ENCODE data around the gene MMP10.
"Not testable (repeated sequence)": the region's sequence is repeated elsewhere in the genome, so short reads cannot be mapped to it uniquely, and the experiment has no call there.

The MMP10 gene

GRCh38 chr11:102730944-102731343 lies 49.5 kb downstream of the MMP10 start:
- H3K27ac ChIP-seq (ENCODE audit: low read depth, low read length); H3K36me3 ChIP-seq (ENCODE audit: control insufficient read depth in 1 of 2, insufficient read depth in 2 of 2, low read length in 2 of 2); H3K27me3 ChIP-seq (ENCODE audit: control insufficient read depth in 1 of 2, insufficient read depth in 2 of 2, low read length in 2 of 2); H3K4me3 ChIP-seq (ENCODE audit: low read depth in 1 of 2, low read length in 2 of 2); H3K4me1 ChIP-seq (ENCODE audit: control insufficient read depth in 1 of 2, insufficient read depth in 2 of 2, low read length in 2 of 2); H3K9ac ChIP-seq (ENCODE audit: low read depth in 1 of 2, low read length in 2 of 2); H3K9me3 ChIP-seq (ENCODE audit: control insufficient read depth in 1 of 2, low read length in 2 of 2): not testable (repeated sequence)

GRCh38 chr11:102729849-102730815 lies 50.3 kb downstream of the MMP10 start:
- Histone ChIP-seq H3K4me3 (ENCODE audit: low read depth in 1 of 2, low read length in 2 of 2) (no peak overlapping the region), H3K9ac (ENCODE audit: low read depth in 1 of 2, low read length in 2 of 2) (no peak overlapping the region), H3K9me3 (ENCODE audit: control insufficient read depth in 1 of 2, low read length in 2 of 2) (no peaks in the 10 kb centered on the region), H3K4me1 (ENCODE audit: control insufficient read depth in 1 of 2, insufficient read depth in 2 of 2, low read length in 2 of 2) (no peaks in the 10 kb centered on the region), H3K27ac (ENCODE audit: low read depth, low read length) (no peak overlapping the region), H3K36me3 (ENCODE audit: control insufficient read depth in 1 of 2, insufficient read depth in 2 of 2, low read length in 2 of 2) (no peaks in the 10 kb centered on the region), H3K27me3 (ENCODE audit: control insufficient read depth in 1 of 2, insufficient read depth in 2 of 2, low read length in 2 of 2) (no peaks in the 10 kb centered on the region)

GRCh38 chr11:102727890-102728289 lies 52.5 kb downstream of the MMP10 start:
- Histone ChIP-seq H3K27ac (ENCODE audit: low read depth, low read length) (no peak overlapping the region), H3K4me3 (ENCODE audit: low read depth in 1 of 2, low read length in 2 of 2) (no peak overlapping the region), H3K4me1 (ENCODE audit: control insufficient read depth in 1 of 2, insufficient read depth in 2 of 2, low read length in 2 of 2) (no peaks in the 10 kb centered on the region), H3K27me3 (ENCODE audit: control insufficient read depth in 1 of 2, insufficient read depth in 2 of 2, low read length in 2 of 2) (no peaks in the 10 kb centered on the region), H3K36me3 (ENCODE audit: control insufficient read depth in 1 of 2, insufficient read depth in 2 of 2, low read length in 2 of 2) (no peaks in the 10 kb centered on the region), H3K9ac (ENCODE audit: low read depth in 1 of 2, low read length in 2 of 2) (no peak overlapping the region), H3K9me3 (ENCODE audit: control insufficient read depth in 1 of 2, low read length in 2 of 2) (no peaks in the 10 kb centered on the region)

GRCh38 chr11:102724904-102725500 lies 55.4 kb downstream of the MMP10 start, which contains the start of gene MMP8:
Gene MMP8 (minus strand): TSS chr11:102724954. CDS start chr11:102724855, 99 bp downstream.
- H3K9me3 ChIP-seq (ENCODE audit: control insufficient read depth in 1 of 2, low read length in 2 of 2), result no peaks in the 10 kb centered on the region
- no peaks in the 10 kb centered on the region for H3K4me1 ChIP-seq (ENCODE audit: control insufficient read depth in 1 of 2, insufficient read depth in 2 of 2, low read length in 2 of 2)
- H3K4me3 ChIP-seq (ENCODE audit: low read depth in 1 of 2, low read length in 2 of 2), result no peak within 1 kb of the TSS
- H3K36me3 ChIP-seq (ENCODE audit: control insufficient read depth in 1 of 2, insufficient read depth in 2 of 2, low read length in 2 of 2), result no peaks in the 10 kb centered on the region
- no peak within 1 kb of the TSS for H3K27ac ChIP-seq (ENCODE audit: low read depth, low read length)
- H3K9ac ChIP-seq (ENCODE audit: low read depth in 1 of 2, low read length in 2 of 2), result no peak within 1 kb of the TSS
- H3K27me3 ChIP-seq (ENCODE audit: control insufficient read depth in 1 of 2, insufficient read depth in 2 of 2, low read length in 2 of 2), result no peaks in the 10 kb centered on the region

GRCh38 chr11:102722821-102723220 lies 57.6 kb downstream of the MMP10 start:
- H3K9ac ChIP-seq (ENCODE audit: low read depth in 1 of 2, low read length in 2 of 2), result no peak overlapping the region
- H3K4me1 ChIP-seq (ENCODE audit: control insufficient read depth in 1 of 2, insufficient read depth in 2 of 2, low read length in 2 of 2), result no peaks in the 10 kb centered on the region
- H3K4me3 ChIP-seq (ENCODE audit: low read depth in 1 of 2, low read length in 2 of 2), result no peak overlapping the region
- H3K36me3 ChIP-seq (ENCODE audit: control insufficient read depth in 1 of 2, insufficient read depth in 2 of 2, low read length in 2 of 2), result no peaks in the 10 kb centered on the region
- H3K27ac ChIP-seq (ENCODE audit: low read depth, low read length), result no peak overlapping the region
- H3K27me3 ChIP-seq (ENCODE audit: control insufficient read depth in 1 of 2, insufficient read depth in 2 of 2, low read length in 2 of 2), result no peaks in the 10 kb centered on the region
- H3K9me3 ChIP-seq (ENCODE audit: control insufficient read depth in 1 of 2, low read length in 2 of 2), result no peaks in the 10 kb centered on the region
